H1 (cell line): ENCODE measurements around the gene SLC35F3. TPM values are rescaled to one million over a fixed set of nuclear protein-coding genes. Genes with fewer than 3 reads are reported as not detected.

ENCODE experiments used
- CTCF ChIA-PET: fragments of 300-600 bp; sonication (Branson Sonifier 250); formaldehyde crosslinking; loops from one replicate; lab custom pipeline; 2021; ENCODE audit not compliant: partially characterized antibody; lab: Charles Lee
- POLR2A ChIA-PET: fragments of 300-600 bp; sonication (Branson Sonifier 250); formaldehyde crosslinking; loops from one replicate; lab custom pipeline; 2021; ENCODE audit warnings: inconsistent platforms; ENCODE audit not compliant: partially characterized antibody; lab: Charles Lee
- DNase-seq, 2 experiments: peaks; one replicate each; pipeline versions ENCODE4 v3.0.0 to v3.0.0-alpha.2; 2010 to 2022; ENCODE audit warnings: low spot score in 2 of 2, low read depth in 1 of 2, mixed read lengths in 1 of 2
- FAIRE-seq: peaks from 2 replicates; lab custom pipeline; 2011; peaks lifted over from hg19 to GRCh38; lab: Jason Lieb, UNC
- H2AFZ ChIP-seq: 2 replicates; pipeline ENCODE4 v1.8.1; 2012; ENCODE audit warnings: low read length, inconsistent platforms
- H2AK5ac ChIP-seq: 2 replicates; pipeline ENCODE4 v1.6.1; 2013; ENCODE audit warnings: low read depth, low read length
- H2BK120ac ChIP-seq: replicated peaks from 2 replicates; pipeline ENCODE3; 2013; ENCODE audit warnings: low read depth, low read length, inconsistent platforms
- H2BK12ac ChIP-seq: 2 replicates; pipeline ENCODE4 v1.6.1; 2013; ENCODE audit warnings: low read depth, low read length
- H2BK15ac ChIP-seq: 2 replicates; pipeline ENCODE4 v1.6.1; 2013; ENCODE audit warnings: low read length
- H2BK20ac ChIP-seq: 2 replicates; pipeline ENCODE4 v1.6.1; 2013; ENCODE audit warnings: low read length
- H2BK5ac ChIP-seq: 2 replicates; pipeline ENCODE4 v1.6.1; 2013; ENCODE audit warnings: low read depth, low read length
- H3K14ac ChIP-seq: 2 replicates; pipeline ENCODE4 v1.6.1; 2013; ENCODE audit warnings: inconsistent platforms; ENCODE audit not compliant: insufficient read length
- H3K18ac ChIP-seq: 2 replicates; pipeline ENCODE4 v1.6.1; 2013; ENCODE audit warnings: low read length; ENCODE audit errors: extremely low read depth
- H3K23ac ChIP-seq: 2 replicates; pipeline ENCODE4 v1.6.1; 2013; ENCODE audit warnings: inconsistent platforms; ENCODE audit not compliant: insufficient read length
- H3K23me2 ChIP-seq: 2 replicates; pipeline ENCODE4 v1.6.1; 2013; ENCODE audit warnings: low read depth, low read length
- H3K27ac ChIP-seq: 2 replicates; pipeline ENCODE4 v1.6.1; 2011; ENCODE audit warnings: low read depth, low read length, inconsistent platforms
- H3K27me3 ChIP-seq, 4 experiments: replicated peaks in 1 of 4; 1 replicate in 1 of 4; 2 replicates in 3 of 4; pipeline versions ENCODE4 v1.6.1 to v1.8.1; 2011 to 2013; ENCODE audit warnings: low read length in 3 of 4, mild to moderate bottlenecking in 3 of 4, inconsistent platforms in 2 of 4, mixed read lengths in 2 of 4, moderate library complexity in 1 of 4; ENCODE audit not compliant: control insufficient read depth in 3 of 4, insufficient read depth in 3 of 4; ENCODE audit errors: extremely low read depth in 1 of 4
- H3K36me3 ChIP-seq, 4 experiments: 2 replicates each; pipeline versions ENCODE4 v1.6.1 to v1.8.1; 2011 to 2013; ENCODE audit warnings: mild to moderate bottlenecking in 4 of 4, low read length in 3 of 4, moderate library complexity in 2 of 4, control low read depth in 1 of 4, inconsistent platforms in 1 of 4; ENCODE audit not compliant: insufficient read depth in 4 of 4, control insufficient read depth in 2 of 4
- H3K4ac ChIP-seq: replicated peaks from 2 replicates; pipeline ENCODE3; 2013; ENCODE audit warnings: low read length, low read depth, mixed read lengths, inconsistent platforms; ENCODE audit not compliant: insufficient read length
- H3K4me1 ChIP-seq, 4 experiments: replicated peaks in 1 of 4; 1 replicate in 1 of 4; 2 replicates in 3 of 4; pipeline versions ENCODE4 v1.6.1 to v1.8.1; 2011 to 2013; ENCODE audit warnings: low read length in 3 of 4, inconsistent platforms in 2 of 4, mixed read lengths in 1 of 4; ENCODE audit not compliant: insufficient read depth in 4 of 4, control insufficient read depth in 3 of 4
- H3K4me2 ChIP-seq, 2 experiments: 2 replicates each; pipeline versions ENCODE4 v1.6.1 to v1.8.1; 2011 to 2013; ENCODE audit warnings: low read depth in 2 of 2, low read length in 2 of 2, control low read depth in 1 of 2, inconsistent platforms in 1 of 2, mild to moderate bottlenecking in 1 of 2; ENCODE audit not compliant: insufficient read depth in 1 of 2
- H3K4me3 ChIP-seq, 4 experiments: fragments of 200-600, 300-600 bp in 1 of 4; sonication (generic), shearing (Covaris generic), sonication (Bioruptor Twin) in 1 of 4; 2 replicates each; pipeline versions ENCODE4 v1.5.1 to v1.8.1; 2011 to 2016; ENCODE audit warnings: low read length in 4 of 4, low read depth in 3 of 4, control low read depth in 2 of 4, inconsistent platforms in 2 of 4, mild to moderate bottlenecking in 2 of 4, mixed read lengths in 1 of 4, moderate library complexity in 1 of 4; ENCODE audit not compliant: insufficient read depth in 2 of 4; ENCODE audit errors: extremely low read depth in 1 of 4
- H3K56ac ChIP-seq: replicated peaks from 2 replicates; pipeline ENCODE3; 2013; ENCODE audit warnings: low read depth, mild to moderate bottlenecking, mixed read lengths, low read length, inconsistent platforms; ENCODE audit not compliant: insufficient read length
- H3K79me1 ChIP-seq: 2 replicates; pipeline ENCODE4 v1.6.1; 2013; ENCODE audit warnings: low read depth, low read length, control low read depth
- H3K79me2 ChIP-seq, 2 experiments: 2 replicates each; pipeline versions ENCODE4 v1.6.1 to v1.8.1; 2012 to 2013; ENCODE audit warnings: low read length in 2 of 2, mild to moderate bottlenecking in 2 of 2, inconsistent platforms in 1 of 2; ENCODE audit not compliant: insufficient read depth in 2 of 2, control insufficient read depth in 1 of 2
- H3K9ac ChIP-seq, 4 experiments: replicated peaks in 1 of 4; 1 replicate in 1 of 4; 2 replicates in 3 of 4; pipeline versions ENCODE4 v1.6.1 to v1.8.1; 2011 to 2013; ENCODE audit warnings: low read depth in 3 of 4, low read length in 3 of 4, control low read depth in 2 of 4, mild to moderate bottlenecking in 2 of 4, moderate library complexity in 2 of 4, inconsistent platforms in 1 of 4; ENCODE audit errors: extremely low read depth in 1 of 4
- H3K9me3 ChIP-seq, 2 experiments: 2 replicates each; pipeline versions ENCODE4 v1.6.1 to v1.8.1; 2012 to 2013; ENCODE audit warnings: mild to moderate bottlenecking in 2 of 2, moderate library complexity in 2 of 2, control low read depth in 1 of 2, inconsistent platforms in 1 of 2, low read depth in 1 of 2, low read length in 1 of 2, mixed read lengths in 1 of 2; ENCODE audit not compliant: insufficient read depth in 2 of 2
- H4K20me1 ChIP-seq, 2 experiments: replicated peaks in 1 of 2; 2 replicates each; pipeline versions ENCODE3 to v1.8.1; 2011 to 2013; ENCODE audit warnings: inconsistent platforms in 2 of 2, low read length in 2 of 2, mild to moderate bottlenecking in 1 of 2; ENCODE audit not compliant: insufficient read depth in 2 of 2, control insufficient read depth in 1 of 2
- H4K5ac ChIP-seq: 2 replicates; pipeline ENCODE4 v1.6.1; 2013; ENCODE audit warnings: low read length, low read depth, mixed read lengths, inconsistent platforms; ENCODE audit not compliant: insufficient read length
- H4K8ac ChIP-seq: 2 replicates; pipeline ENCODE4 v1.8.0; 2013; ENCODE audit warnings: mild to moderate bottlenecking, moderate library complexity, low read length, inconsistent platforms; ENCODE audit not compliant: insufficient read depth; ENCODE audit errors: extremely low read depth
- H4K91ac ChIP-seq: replicated peaks from 2 replicates; pipeline ENCODE3; 2013; ENCODE audit warnings: low read length, mixed read lengths, inconsistent platforms; ENCODE audit not compliant: insufficient read length
- BACH1 ChIP-seq: IDR thresholded peaks from 2 replicates; pipeline ENCODE4 v1.6.1; 2012; ENCODE audit warnings: low read length, improper control_type of control experiment
- CEBPB ChIP-seq: IDR thresholded peaks from 2 replicates; pipeline ENCODE4 v1.6.1; 2012; ENCODE audit warnings: low read depth, low read length
- E2F6 ChIP-seq: IDR thresholded peaks from 2 replicates; pipeline ENCODE4 v1.6.1; 2012; ENCODE audit warnings: inconsistent platforms
- MAFK ChIP-seq: IDR thresholded peaks from 2 replicates; pipeline ENCODE4 v1.6.1; 2012; ENCODE audit warnings: low read depth, mild to moderate bottlenecking, improper control_type of control experiment, low read length
- POLR2AphosphoS5 ChIP-seq: IDR thresholded peaks from 2 replicates; pipeline ENCODE4 v1.6.1; 2011; ENCODE audit warnings: low read depth, low read length
- SAP30 ChIP-seq: fragments of 300-600 bp; sonication (generic); IDR thresholded peaks from 2 replicates; pipeline ENCODE4 v1.7.1; 2012; ENCODE audit warnings: low read length, moderate library complexity, mild to moderate bottlenecking, inconsistent platforms; ENCODE audit not compliant: insufficient read depth, insufficient replicate concordance
- WGBS, 2 experiments: shearing (Covaris generic) in 1 of 2; methylation state at CpG; one replicate each; pipeline versions ENCODE4 v1.1.6 to v1.1.7; 2013 to 2015; ENCODE audit warnings: low lambda C conversion rate in 2 of 2, mixed read lengths in 2 of 2, inconsistent platforms in 1 of 2, low coverage in 1 of 2, missing lambda C conversion rate in 1 of 2; ENCODE audit not compliant: insufficient replicate concordance in 2 of 2, insufficient coverage in 1 of 2, insufficient read length in 1 of 2; ENCODE audit errors: extremely low coverage in 1 of 2, missing lambda C conversion rate in 1 of 2; 5-methylcytosine and 5-hydroxymethylcytosine counted together
- polyA plus RNA-seq, 7 experiments: library from polyadenylated mRNA; depleted of rRNA in 3 of 7; stranded (reverse) in 5 of 7; unstranded in 2 of 7; fragments of >200 nt in 5 of 7; fragments of 200-250 nt in 2 of 7; gene quantifications; 1 replicate in 5 of 7; 2 replicates in 1 of 7; 4 replicates in 1 of 7; pipeline versions ENCODE4 v1.2.1 to v1.2.3, GENCODE V29; 2011 to 2013; ENCODE audit warnings: missing spikeins in 2 of 7, mixed read lengths in 2 of 7
- total RNA-seq: library from RNA; stranded (reverse); fragmentation: NEBNext Ultra II Directional; extraction: Animal tissue kit (Norgen Biotek cat#: 25700); gene quantifications from 2 replicates; pipeline ENCODE4 v1.2.1, GENCODE V29; 2021
- TF ChIP-seq, protein P1 (sequence below): IDR thresholded peaks from 2 replicates; pipeline ENCODE4 v1.6.1; 2011; ENCODE audit warnings: low read length, improper control_type of control experiment

SLC35F3 gene
- total and polyA plus RNA-seq, 2 of the 8 experiments (the other 6 are each of a cell fraction or from before 2014, with no cell fraction given) = 0.78 to 1.2 TPM

DNA sequence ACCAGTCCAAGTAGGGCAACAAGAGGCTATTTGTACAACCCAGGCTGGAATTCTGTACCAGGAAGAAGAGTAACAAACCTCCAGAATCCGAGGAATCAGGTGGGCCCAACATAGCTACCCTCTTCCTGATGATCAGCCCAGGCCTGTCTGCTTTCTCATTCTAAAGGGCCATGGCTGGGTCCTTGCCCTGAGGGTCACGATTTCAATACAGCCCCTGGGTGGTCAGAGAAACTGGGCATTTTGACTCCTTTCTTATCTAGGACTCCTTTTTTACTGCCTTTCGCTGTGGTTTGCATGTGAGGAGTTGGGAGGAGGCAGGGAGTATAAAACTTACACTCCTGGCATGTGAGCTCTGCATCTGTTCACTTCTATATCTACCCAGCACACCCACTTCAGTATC is 303.9 kb downstream of the SLC35F3 start:
- H3K23me2 ChIP-seq = no peaks in the 10 kb centered on the region; the same call in 1 of the 2 replicates
- no peak overlapping the region for H2AFZ ChIP-seq
- H4K8ac ChIP-seq = no peak overlapping the region
- no peaks in the 10 kb centered on the region for H3K36me3 ChIP-seq
- FAIRE-seq (no peak), DNase-seq (no peak)
- ChIA-PET CTCF (interaction anchor here (0.6 to 1.8 kb wide), 6 partner anchors 19 to 267 kb away, joined by 3 to 10 read pairs (median 4); no protein-coding TSS in a partner anchor), POLR2A (no interaction called here)
- no peak overlapping the region for H3K9ac ChIP-seq
- H3K4me3 ChIP-seq = no peak overlapping the region
- no peak overlapping the region for H3K18ac ChIP-seq
- no peaks in the 10 kb centered on the region; a peak in 1 of 7 replicates for H3K4me1 ChIP-seq
- no peak overlapping the region for H2BK20ac ChIP-seq
- H3K56ac ChIP-seq = no peak overlapping the region
- H2AK5ac ChIP-seq = no peak overlapping the region
- H4K20me1 ChIP-seq = no peaks in the 10 kb centered on the region
- H3K14ac ChIP-seq = no peak overlapping the region
- WGBS, 2 experiments = 66% methylated on average over 3 of the region's 3 CpGs; no CpG with 5 or more reads in 1 of the 2 experiments
- H4K5ac ChIP-seq = no peak overlapping the region
- TF ChIP-seq SAP30 (no peak), MAFK (no peak), CEBPB (no peak), POLR2AphosphoS5 (no peak), BACH1 (no peak), E2F6 (no peak)
- TF ChIP-seq, protein P1, sequence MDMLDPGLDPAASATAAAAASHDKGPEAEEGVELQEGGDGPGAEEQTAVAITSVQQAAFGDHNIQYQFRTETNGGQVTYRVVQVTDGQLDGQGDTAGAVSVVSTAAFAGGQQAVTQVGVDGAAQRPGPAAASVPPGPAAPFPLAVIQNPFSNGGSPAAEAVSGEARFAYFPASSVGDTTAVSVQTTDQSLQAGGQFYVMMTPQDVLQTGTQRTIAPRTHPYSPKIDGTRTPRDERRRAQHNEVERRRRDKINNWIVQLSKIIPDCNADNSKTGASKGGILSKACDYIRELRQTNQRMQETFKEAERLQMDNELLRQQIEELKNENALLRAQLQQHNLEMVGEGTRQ = no peak
- H2BK12ac ChIP-seq = no peak overlapping the region
- H2BK120ac ChIP-seq = no peak overlapping the region
- H3K4ac ChIP-seq = no peak overlapping the region
- H3K23ac ChIP-seq = no peak overlapping the region
- H3K79me2 ChIP-seq = no peaks in the 10 kb centered on the region
- H3K9me3 ChIP-seq = 0 out of 4 replicates have a peak, but pooled peaks cover 0 to 5% of the 10 kb centered on the region in 2 experiments
- H4K91ac ChIP-seq = no peak overlapping the region
- no peak overlapping the region for H2BK15ac ChIP-seq
- H2BK5ac ChIP-seq = no peak overlapping the region
- H3K27me3 ChIP-seq = peaks cover 0 to 2% (median under 1%) of the 10 kb centered on the region in 4 experiments; a peak in 4 of 7 replicates
- no peaks in the 10 kb centered on the region for H3K79me1 ChIP-seq
- H3K4me2 ChIP-seq = no peak overlapping the region
- no peak overlapping the region for H3K27ac ChIP-seq
